GM19328 (cell line): ENCODE measurements around the gene MGAT5.

Source experiments
- ATAC-seq: cut with Tn5 transposase; IDR thresholded peaks from one replicate; pipeline ENCODE4 v1.9.1; 2021; ENCODE audit warnings: mild to moderate bottlenecking, moderate library complexity; ENCODE audit not compliant: unreplicated experiment

The MGAT5 gene

GRCh38 chr2:134441153-134441863 lies 187.4 kb downstream of the MGAT5 start:
- ATAC-seq = no peak

- no peak for ATAC-seq
These were observed 190.1 kb downstream of the MGAT5 start for GRCh38 chr2:134443814-134444480.

GRCh38 chr2:134445116-134445515 lies 191.2 kb downstream of the MGAT5 start:
- no peak for ATAC-seq

- ATAC-seq = no peak
These were observed 192.1 kb downstream of the MGAT5 start for GRCh38 chr2:134445985-134446382.

GRCh38 chr2:134446383-134447017 lies 192.6 kb downstream of the MGAT5 start:
- no peak for ATAC-seq

- no peak for ATAC-seq
These were observed 193.8 kb downstream of the MGAT5 start for GRCh38 chr2:134447669-134448068.

GRCh38 chr2:134448650-134449049 lies 194.8 kb downstream of the MGAT5 start:
- no peak for ATAC-seq

- no peak for ATAC-seq
These were observed 195.3 kb downstream of the MGAT5 start for GRCh38 chr2:134449157-134449556.

GRCh38 chr2:134449751-134450513 lies 196.1 kb downstream of the MGAT5 start:
- no peak for ATAC-seq

GRCh38 chr2:134451347-134451630 lies 197.4 kb downstream of the MGAT5 start:
- no peak for ATAC-seq

GRCh38 chr2:134452042-134452733 lies 198.3 kb downstream of the MGAT5 start:
- ATAC-seq = no peak

- no peak for ATAC-seq
These were observed 199.6 kb downstream of the MGAT5 start for GRCh38 chr2:134453476-134453875.

GRCh38 chr2:134453973-134454372 lies 200.1 kb downstream of the MGAT5 start:
- ATAC-seq = no peak

GRCh38 chr2:134454426-134454825 lies 200.6 kb downstream of the MGAT5 start:
- no peak for ATAC-seq

- ATAC-seq = no peak
These were observed 201.1 kb downstream of the MGAT5 start for GRCh38 chr2:134454931-134455330.

GRCh38 chr2:134455426-134455825 lies 201.6 kb downstream of the MGAT5 start:
- no peak for ATAC-seq

GRCh38 chr2:134457353-134457752 lies 203.5 kb downstream of the MGAT5 start:
- no peak for ATAC-seq

GRCh38 chr2:134457765-134458472 lies 204.0 kb downstream of the MGAT5 start:
- ATAC-seq = no peak

GRCh38 chr2:134458473-134458853 lies 204.6 kb downstream of the MGAT5 start:
- no peak for ATAC-seq

- no peak for ATAC-seq
These were observed 205.1 kb downstream of the MGAT5 start for GRCh38 chr2:134458950-134459349.
